Fibroblast of skin of left quadriceps (primary cell): ENCODE data around the gene TAPT1.

Experiments used
- DNase-seq, 2 experiments: peaks; one replicate each; pipeline ENCODE4 v3.0.0-alpha.2; 2013; ENCODE audit warnings: low read depth in 2 of 2

Gene TAPT1

DNA sequence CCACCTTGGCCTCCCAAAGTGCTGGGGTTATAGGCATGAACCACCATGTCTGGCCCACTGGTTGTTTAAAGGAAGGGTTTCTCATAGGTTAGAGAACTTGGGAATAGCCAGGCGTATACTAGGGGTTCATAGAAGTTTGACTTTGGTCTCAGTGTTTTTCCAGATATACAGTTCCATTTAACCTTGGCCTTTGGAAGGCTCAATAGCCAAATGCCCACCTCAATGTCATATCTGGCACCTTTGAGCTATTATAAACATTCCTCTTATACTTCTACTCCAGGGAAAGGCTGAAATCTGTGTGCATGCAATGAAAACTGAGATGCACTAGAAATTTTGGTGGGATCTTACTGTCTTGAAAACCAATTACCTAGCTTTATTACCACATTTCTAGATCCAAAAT is 95.0 kb downstream of the TAPT1 start:
- no peak for DNase-seq

DNA sequence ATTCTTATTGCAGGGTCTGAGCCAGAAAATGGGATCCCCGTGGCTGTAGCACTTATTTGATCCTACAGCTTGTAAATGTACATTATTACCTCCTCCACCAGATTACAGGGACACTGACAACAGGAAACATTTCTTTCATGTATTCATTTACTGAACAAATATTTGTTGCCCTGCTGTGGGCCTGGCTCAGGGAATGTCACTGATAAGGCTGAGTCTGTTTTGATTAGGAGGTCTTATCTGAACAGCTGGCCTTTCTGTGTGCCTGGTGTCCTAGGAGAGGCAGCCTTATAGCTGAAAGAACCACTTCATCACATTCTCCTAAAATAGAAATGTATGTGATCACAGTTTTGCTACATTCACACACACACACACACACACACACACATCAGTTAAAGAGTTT is 96.9 kb downstream of the TAPT1 start:
- DNase-seq = no peak

DNA sequence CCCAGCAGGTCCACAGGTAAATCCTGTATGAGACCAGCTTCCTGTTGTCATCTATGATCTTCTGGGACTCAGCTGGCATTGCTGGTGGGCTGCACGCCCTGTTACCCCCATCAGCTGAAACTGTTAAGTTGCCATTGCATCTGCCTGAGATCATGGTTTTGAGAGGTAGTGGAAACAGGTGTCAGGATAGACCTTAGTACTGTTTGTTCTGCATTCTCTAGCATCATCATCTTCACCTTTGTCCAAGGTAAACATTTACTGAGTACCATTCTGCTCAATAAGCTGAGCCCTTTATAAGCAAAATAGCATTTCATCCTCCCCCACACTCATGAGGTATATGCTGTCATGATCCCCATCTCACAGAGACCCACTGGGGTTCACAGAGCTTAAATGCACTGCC is 99.6 kb downstream of the TAPT1 start:
- no peak for DNase-seq

DNA sequence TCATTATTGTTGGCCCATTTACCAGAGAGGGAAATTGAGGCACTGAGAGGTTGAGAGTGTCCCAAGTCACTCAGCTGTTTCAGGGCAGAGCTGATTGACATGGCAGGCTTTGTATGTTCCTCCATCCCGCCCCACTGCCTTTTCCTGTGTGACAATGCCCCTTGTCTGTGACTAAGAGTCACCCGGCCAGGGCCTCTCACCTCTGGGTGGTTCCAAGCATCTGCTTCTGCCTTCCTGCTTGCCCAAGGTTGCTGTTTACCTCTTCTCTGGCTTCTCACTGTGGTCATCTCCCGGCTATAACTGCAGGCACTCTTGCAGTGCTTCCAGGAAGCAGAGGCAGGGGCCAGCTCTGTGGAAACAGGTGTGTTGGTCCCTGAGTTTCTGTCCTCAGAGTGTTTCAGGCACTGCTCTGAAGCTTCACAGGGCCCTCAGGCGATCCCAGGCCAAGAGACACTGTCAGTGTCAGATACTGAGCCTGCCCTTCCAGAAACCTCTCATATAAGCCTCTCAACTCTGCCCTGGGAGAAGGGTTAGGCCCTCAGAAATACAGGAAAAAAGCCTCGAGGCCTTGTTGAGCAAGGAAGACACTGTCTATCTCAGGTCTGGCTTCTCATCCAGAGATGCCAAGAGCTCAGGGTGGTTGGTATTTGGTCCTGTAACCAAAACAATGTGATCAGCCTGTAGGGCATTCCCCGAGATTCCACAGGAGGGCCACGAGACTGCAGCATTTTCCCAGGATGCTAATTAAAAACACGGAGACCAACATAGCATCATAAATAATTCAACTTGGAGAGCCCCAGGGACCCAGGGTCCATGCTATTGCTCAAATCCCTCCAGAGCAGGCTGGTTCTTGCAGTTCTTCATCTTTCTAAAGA is 100.5 kb downstream of the TAPT1 start:
- peak in 1 of 2 experiments; percentile 2 for DNase-seq

DNA sequence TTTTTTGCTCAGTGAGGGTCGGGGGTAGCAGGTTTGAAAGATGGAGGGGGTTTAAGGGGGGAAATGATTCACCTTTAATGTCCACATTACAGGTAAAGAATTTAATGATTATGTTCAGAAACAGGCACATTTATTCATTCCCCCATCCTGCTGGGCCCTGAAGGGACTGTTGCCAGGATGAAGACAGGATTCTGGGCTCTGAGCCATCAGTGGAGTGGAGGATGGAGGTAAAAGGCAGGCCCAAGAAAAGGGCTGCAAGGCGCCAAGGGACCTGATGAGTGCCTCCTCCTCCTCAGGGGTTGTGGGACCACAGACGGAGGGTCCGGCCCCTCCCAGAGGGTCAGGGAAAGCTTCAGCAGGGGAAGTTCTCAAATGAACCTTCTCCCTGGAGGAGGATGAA is 102.0 kb downstream of the TAPT1 start:
- no peak for DNase-seq

DNA sequence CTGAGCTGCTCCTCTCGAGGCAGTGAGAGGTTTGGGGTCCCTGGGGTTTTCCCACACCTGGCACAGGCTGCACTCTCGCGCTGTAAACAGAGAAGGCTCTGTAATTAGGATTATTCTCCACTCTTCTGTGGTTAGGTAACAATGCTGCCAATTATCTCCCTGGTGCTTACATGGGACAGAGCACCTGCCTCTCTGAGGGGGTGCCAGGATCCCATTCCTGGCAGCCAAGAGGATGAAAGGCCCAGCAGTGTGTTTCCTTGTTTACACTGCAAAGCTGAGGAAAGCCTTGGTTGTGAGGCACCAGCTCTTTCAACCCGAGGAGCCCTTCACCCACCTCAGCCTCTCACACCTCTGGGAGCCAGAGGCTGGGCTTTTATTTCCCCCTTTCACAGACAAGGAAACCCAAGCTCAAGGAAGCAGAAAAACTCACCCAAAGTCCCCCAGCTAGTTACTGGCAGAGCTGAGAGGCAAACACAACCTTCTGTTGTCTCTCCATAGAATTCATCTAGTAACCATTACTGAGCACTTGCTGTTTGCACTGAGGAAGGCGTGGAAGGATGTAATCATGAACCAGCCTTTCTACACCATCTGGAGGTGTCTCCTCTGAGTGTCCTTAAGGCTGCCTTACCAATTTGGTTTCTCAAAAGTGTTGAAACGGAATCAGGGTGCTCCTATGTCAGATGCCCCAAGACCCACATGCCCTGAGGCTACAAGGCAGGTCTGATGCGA is 102.8 kb downstream of the TAPT1 start:
- no peak for DNase-seq

DNA sequence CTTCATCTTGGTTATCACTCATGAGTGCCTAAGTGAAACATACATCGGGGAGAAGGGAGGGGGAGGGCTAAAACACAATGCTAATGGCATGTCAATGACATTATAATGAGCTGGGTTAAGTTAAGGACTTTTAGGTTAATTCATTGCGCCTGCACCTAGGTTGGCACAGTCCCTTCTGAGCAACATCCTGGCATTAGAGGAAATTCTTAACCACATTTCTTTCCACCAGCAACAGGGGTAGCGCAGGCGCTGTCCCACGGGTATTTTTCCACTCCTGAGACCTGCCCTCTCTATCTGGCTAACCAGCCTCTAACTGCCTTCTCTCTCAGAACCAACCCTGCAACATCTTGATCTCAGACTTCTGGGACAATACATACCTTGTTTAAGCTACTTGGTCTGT is 103.5 kb downstream of the TAPT1 start:
- DNase-seq = no peak

DNA sequence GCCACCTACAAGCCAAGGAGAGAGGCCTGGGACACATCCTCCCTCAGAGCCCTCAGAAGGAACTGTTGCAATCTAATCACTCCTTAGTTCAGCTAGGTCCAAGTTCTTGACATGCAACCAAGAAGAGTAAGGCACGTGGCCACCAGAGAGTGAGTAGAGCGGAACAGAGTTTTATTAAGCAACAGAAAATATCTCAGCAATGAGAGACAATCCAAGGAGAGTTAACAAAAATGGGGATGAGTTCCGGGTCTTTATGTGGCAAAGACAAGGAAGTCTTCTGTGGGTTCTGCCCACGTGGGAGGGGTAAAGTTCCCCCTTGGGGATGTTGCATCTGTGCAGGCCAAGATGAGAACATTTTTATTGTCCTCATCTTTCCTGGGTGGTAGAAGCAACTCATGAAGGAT is 104.0 kb downstream of the TAPT1 start:
- DNase-seq = no peak

DNA sequence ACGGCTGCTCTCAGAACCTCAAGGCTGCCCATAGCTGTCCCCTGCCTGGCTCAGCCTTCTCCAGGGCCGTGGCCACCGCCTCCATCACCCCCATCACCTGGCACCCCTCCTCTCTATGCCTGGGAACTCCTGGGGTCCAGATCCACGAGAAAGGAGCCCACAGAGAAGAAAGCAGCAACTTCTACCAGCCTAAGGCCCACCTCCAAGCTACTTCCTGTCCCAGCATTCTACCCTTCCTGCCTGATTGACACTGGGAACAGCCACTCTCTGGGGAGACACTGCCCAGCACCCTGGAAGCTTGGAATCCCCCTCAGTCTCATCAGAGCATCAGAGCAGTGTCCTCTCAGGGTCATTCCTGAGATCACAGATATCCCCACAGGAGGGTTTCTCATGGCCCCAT is 105.6 kb downstream of the TAPT1 start:
- no peak for DNase-seq

DNA sequence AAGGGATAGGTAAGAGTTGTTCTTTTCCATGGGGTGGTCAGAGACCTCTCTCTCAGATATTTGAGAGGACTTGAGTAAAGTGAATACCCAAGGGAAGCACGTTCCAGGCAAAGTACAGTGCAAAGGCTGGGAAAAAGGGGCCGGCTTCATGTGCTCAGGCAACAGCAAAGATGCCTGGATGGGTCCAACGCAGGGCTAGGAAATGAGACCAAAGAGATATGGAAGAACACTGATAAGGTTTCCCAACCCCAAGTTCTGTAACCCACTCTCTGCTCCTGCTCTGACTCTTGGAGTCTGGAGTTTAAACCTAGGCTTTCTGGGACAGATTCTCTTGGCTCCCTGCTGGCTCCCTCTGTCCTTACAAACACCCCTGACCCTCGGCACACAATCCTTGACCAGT is 106.3 kb downstream of the TAPT1 start:
- no peak for DNase-seq

DNA sequence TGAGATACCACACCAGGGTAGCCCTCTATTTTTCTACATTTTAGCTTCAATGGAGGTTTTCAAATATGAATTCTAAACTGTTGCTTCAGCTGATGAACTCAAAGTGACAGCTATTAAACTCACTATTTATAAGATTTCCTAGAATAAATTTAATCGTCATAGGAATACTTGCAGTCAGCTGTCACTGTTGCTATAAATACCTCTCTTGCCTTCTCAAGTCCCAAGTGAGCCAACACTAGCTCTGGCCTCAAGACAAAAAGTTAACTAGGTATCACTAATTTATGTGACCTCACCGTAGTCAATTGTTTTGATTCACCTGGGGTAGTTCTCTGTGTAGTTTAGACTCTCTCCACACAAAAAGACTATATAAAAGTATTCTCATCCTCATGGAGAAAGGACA is 108.2 kb downstream of the TAPT1 start:
- no peak for DNase-seq

DNA sequence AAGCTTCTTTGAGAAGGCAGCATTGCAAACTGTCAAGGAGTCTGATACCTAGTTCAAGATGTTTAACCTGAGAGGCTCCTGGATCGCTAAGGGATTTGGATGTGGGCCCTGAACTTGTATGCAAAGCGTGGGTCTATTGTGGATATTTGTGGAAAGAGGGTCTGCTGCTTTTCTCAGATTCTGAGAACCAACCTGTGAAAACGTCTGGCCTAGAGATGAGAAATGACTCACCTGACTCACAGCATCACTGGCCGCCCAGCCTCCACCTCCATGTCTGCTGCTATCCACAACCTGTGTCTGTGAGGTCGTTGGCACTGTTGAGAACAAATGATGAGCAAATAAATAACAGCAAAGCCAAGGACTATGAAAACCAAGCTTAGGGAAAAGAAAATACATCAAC is 109.1 kb downstream of the TAPT1 start:
- no peak for DNase-seq

DNA sequence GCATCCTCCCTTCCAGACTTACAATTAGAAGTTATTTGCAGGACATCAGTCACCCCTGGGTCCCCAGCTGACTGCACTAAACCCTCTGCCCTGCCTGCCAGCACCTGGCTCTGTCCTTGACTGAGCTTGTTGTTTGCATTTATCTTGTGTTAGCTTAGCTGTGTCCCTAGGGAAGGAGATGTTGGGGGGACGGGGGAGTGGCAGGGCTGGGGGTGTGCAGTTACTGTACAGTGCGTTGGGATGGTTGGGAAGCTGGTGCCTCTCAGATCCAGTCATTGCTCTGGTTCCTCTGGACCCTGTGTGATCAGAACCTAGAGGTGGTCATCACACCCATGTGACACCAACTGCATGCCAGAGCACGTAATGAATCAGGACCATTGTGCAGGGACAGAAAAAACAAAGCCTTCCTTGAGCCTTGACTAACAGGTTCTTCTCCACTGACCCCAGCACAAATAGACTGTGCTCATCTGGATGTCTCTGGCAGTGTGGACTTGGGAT is 109.7 kb downstream of the TAPT1 start:
- no peak for DNase-seq

DNA sequence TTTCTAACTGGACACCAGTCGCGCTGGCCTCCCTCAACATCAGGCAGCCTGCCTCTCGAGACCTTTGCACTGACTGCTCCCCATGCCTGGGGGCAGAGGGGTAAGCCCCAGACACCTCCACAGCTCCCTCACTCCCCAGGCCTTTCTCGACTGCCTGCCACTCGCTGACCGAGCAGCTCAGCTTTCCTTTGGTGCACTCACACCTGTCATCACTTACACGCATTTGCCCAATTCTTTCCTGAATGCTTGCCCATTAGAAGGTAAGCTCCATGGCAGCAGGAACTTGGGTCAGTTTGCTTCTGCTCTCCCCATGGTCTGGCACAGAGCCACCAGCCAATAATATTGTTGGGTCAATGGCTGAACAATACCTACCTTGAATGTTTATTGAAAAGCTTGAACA is 110.3 kb downstream of the TAPT1 start:
- DNase-seq = no peak

DNA sequence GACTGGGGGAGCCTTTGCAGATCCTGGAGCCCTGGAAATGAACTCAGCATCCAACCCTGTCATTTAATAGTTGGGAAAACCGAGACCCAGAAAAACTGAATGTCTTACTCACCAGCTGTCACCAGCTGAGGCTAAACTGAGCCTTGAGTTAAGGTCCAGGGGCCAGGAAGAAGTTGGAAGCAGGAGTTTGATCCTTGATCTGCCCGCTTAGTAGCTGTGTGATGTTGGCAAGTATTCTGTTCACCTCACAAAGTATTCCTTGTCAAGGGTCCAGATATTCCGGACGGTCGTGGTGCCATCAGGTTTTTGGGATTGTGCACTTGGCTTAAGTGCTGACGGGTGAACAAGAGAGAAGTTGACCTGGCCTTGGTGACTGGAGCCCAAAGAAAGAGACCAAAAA is 111.7 kb downstream of the TAPT1 start:
- DNase-seq = no peak

DNA sequence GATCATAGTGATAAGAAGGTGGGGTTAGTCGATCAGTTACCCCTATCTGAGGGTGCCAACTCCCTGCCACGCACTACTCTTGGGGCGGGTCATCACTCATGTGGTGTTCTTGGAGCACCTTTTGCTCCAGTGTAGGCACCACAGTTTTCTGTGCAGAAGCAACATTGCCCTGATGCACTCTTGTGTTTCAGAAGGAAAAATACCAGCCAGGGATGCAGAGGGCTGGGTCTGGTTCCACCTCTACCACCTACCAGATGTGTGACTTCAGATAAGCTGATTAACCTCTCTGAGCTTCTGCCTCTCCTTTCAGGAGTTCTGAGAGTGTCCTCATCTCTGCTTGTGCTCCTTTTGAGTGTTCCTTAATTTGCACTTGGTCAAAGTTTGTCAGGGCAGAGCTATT is 112.5 kb downstream of the TAPT1 start:
- DNase-seq = no peak

DNA sequence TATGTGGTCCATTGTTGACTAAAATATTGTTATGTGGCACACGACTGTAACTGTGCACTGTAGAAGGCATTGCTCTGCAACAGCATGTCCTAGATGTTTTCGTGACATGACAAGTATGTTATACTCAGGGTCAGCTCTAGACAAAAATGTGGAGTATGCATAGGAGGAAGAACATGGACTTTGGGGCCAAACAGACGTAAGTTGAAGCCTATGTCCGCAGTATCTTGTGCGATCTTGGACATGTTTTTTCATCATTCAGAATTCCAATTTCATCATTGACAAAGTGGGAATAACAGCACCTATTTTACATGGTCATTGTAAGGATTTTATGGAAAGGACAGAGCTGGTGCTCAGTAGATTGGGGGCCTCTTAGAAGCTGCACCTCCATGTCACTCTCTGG is 114.7 kb downstream of the TAPT1 start:
- no peak for DNase-seq

DNA sequence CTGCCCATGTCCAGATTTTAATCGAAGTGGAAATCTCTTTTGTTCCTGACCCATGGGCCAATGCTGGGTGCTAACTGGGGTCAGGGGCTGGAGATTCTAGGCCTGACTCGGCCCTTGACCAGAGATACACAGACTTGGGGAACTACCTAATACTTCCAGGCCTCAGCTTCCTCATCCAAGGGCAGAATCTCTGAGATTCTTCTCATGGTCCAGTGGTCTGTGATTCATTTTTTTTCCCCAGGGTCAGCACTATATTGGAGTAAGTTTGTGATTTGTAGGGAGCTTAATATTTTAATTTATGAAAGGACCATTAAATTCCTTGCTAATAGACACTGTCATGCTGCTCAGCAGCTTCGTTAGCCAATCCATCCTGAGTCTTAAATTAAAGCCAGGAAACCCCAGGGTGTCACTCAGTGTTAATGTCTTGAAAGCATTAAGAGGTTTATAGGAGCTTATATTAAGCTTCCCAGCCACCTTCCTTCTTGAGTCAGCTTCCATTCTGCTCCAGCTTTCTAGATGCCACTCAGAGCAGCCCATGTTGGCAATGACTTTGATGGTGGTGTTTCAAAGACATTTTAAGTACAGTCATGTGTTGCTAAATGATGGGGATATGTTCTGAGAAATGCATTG is 115.5 kb downstream of the TAPT1 start:
- no peak for DNase-seq
